Panc1 (cell line): ENCODE results near the gene HEXD. TPM values are rescaled to one million over a fixed set of nuclear protein-coding genes. Genes with fewer than 3 reads are reported as not detected.

Source experiments
- ATAC-seq: fragments of 200-7000 bp; cut with Tn5 transposase; 2 replicates; pipeline ENCODE4 v1.9.1; 2020; ENCODE audit warnings: mild to moderate bottlenecking, moderate library complexity
- BruUV-seq: library from RNA; stranded (reverse); fragments of 400-500 nt; replicated peaks from 2 replicates; lab custom pipeline; 2021; lab: Mats Ljungman, UMichigan
- CTCF ChIA-PET: fragments of 300-600 bp; sonication (Branson Sonifier 250); formaldehyde crosslinking; loops from one replicate; lab custom pipeline; 2022; ENCODE audit warnings: antibody characterized with exemption; lab: Charles Lee
- POLR2A ChIA-PET: fragments of 300-600 bp; sonication (Branson Sonifier 250); formaldehyde crosslinking; loops from one replicate; lab custom pipeline; 2022; ENCODE audit warnings: antibody characterized with exemption; lab: Charles Lee
- DNase-seq: peaks from one replicate; pipeline ENCODE4 v3.0.0-alpha.2; 2010; ENCODE audit warnings: low read depth, low spot score
- H3K27ac ChIP-seq: 2 replicates; pipeline ENCODE4 v1.5.1; 2011; ENCODE audit warnings: mild to moderate bottlenecking, low read length, inconsistent platforms
- H3K27me3 ChIP-seq: fragments of 200-500 bp; sonication (Bioruptor generic); 2 replicates; pipeline ENCODE4 v1.6.0; 2014; ENCODE audit warnings: low read length, inconsistent platforms; ENCODE audit not compliant: control insufficient read depth, insufficient read depth
- H3K36me3 ChIP-seq: fragments of 200-500 bp; sonication (Bioruptor generic); 2 replicates; pipeline ENCODE4 v1.5.1; 2014; ENCODE audit warnings: inconsistent platforms, mild to moderate bottlenecking, low read length, moderate library complexity; ENCODE audit not compliant: control insufficient read depth, insufficient read depth
- H3K4me1 ChIP-seq: 2 replicates; pipeline ENCODE4 v1.5.1; 2011; ENCODE audit warnings: inconsistent platforms, mild to moderate bottlenecking, low read length, moderate library complexity; ENCODE audit not compliant: control insufficient read depth, insufficient read depth
- H3K4me3 ChIP-seq, 2 experiments: 2 replicates each; pipeline ENCODE4 v1.5.1; 2011 to 2012; ENCODE audit warnings: low read depth in 2 of 2, low read length in 2 of 2, mild to moderate bottlenecking in 2 of 2, inconsistent platforms in 1 of 2, moderate library complexity in 1 of 2
- H3K9me3 ChIP-seq: fragments of 200-500 bp; sonication (Bioruptor generic); 2 replicates; pipeline ENCODE4 v1.5.1; 2014; ENCODE audit warnings: low read depth, mild to moderate bottlenecking, inconsistent platforms, low read length, moderate library complexity; ENCODE audit not compliant: control insufficient read depth, insufficient read depth
- POLR2AphosphoS5 ChIP-seq: IDR thresholded peaks from 2 replicates; pipeline ENCODE4 v1.6.1; 2012; ENCODE audit warnings: mild to moderate bottlenecking, low read depth, low read length, moderate library complexity
- SIN3A ChIP-seq: IDR thresholded peaks from 2 replicates; pipeline ENCODE4 v1.6.1; 2012; ENCODE audit warnings: low read depth, mild to moderate bottlenecking, low read length, moderate library complexity, borderline replicate concordance; ENCODE audit not compliant: insufficient read depth
- TCF7L2 ChIP-seq: IDR thresholded peaks from 2 replicates; pipeline ENCODE4 v1.6.1; 2011; ENCODE audit warnings: mild to moderate bottlenecking, low read depth, low read length, inconsistent platforms
- in situ Hi-C: cut with HindIII; loops from 2 replicates; pipeline ENCODE4 v1.10.0; 2016; ENCODE audit warnings: low sequenced_read_pairs, low pct_unique_long_range_greater_than_20kb
- intact Hi-C: fragments of 100-400 bp; cut with micrococcal nuclease; formaldehyde crosslinking; loops from one replicate; pipeline ENCODE4 v1.10.0; 2022; ENCODE audit not compliant: unreplicated experiment
- total RNA-seq: library from RNA; stranded (reverse); gene quantifications from one replicate; pipeline ENCODE4 v1.2.1, GENCODE V29; 2021; ENCODE audit not compliant: unreplicated experiment
- TF ChIP-seq, protein P1 (sequence below): fragments of 450-650 bp; IDR thresholded peaks from 2 replicates; pipeline ENCODE4 v1.5.1; 2017; ENCODE audit warnings: mild to moderate bottlenecking
- TF ChIP-seq, protein P2 (sequence below), 2 experiments: IDR thresholded peaks; 2 replicates each; pipeline ENCODE4 v1.6.1; 2011 to 2012; ENCODE audit warnings: low read depth in 2 of 2, control low read depth in 1 of 2, low read length in 1 of 2, mild to moderate bottlenecking in 1 of 2, moderate library complexity in 1 of 2; ENCODE audit not compliant: insufficient read depth in 1 of 2

Gene HEXD
- total RNA-seq, 1 experiment from 2014 or later: 25.6 TPM

DNA sequence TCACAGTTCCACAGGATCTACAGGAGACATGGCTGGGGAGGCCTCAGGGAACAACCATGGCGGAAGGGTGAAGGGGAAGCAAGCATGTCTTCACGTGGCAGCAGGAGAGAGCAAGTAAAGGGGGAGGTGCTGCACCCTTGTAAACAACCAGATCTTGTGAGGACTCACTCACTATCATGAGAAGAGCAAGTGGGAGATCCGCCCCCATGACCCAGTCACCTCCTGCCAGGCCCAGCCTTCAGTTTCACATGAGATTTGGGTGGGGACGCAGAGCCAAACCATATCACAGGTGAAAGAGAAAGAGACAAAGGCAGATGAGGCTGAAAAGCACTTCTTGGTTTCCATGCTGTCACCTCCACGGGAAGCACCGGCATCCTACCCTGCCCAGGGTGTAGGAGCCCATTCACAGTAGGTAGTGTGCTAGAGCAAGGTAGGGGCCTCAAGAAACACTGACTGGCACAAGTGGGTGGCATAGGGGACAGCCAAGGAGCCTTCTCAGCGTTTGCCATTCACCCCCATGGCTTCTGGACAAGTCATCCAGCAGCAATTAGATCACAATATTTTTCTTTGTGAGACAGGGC, 47.0 kb downstream of the HEXD start:
- no peak overlapping the region for H3K27ac ChIP-seq

DNA sequence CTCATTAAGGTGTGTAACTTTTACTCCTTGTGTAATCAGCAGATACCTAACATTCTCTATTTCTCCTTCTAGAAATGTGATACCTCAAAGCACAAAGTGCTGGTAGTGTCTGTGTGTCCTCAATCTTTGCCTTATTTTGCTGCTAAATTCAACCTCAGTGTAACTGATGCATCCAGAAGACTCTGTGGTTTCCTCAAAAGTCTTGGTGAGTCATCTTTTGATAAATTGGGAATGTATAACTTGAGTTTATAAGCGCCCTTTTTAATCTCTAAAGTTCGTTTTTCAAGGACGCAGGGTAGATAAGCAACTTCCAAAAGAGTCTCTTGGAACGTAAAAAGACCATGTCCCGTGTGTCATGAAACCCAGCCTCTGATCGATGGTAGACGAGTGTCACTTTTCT, 50.5 kb downstream of the HEXD start:
- intact Hi-C loops: no loop called here
- POLR2A ChIA-PET: no interaction called here
- TF ChIP-seq, protein P1, sequence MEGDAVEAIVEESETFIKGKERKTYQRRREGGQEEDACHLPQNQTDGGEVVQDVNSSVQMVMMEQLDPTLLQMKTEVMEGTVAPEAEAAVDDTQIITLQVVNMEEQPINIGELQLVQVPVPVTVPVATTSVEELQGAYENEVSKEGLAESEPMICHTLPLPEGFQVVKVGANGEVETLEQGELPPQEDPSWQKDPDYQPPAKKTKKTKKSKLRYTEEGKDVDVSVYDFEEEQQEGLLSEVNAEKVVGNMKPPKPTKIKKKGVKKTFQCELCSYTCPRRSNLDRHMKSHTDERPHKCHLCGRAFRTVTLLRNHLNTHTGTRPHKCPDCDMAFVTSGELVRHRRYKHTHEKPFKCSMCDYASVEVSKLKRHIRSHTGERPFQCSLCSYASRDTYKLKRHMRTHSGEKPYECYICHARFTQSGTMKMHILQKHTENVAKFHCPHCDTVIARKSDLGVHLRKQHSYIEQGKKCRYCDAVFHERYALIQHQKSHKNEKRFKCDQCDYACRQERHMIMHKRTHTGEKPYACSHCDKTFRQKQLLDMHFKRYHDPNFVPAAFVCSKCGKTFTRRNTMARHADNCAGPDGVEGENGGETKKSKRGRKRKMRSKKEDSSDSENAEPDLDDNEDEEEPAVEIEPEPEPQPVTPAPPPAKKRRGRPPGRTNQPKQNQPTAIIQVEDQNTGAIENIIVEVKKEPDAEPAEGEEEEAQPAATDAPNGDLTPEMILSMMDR: no peak
- no peak for TF ChIP-seq SIN3A
- no peak for TF ChIP-seq TCF7L2
- TF ChIP-seq POLR2AphosphoS5: no peak
- TF ChIP-seq, protein P2, sequence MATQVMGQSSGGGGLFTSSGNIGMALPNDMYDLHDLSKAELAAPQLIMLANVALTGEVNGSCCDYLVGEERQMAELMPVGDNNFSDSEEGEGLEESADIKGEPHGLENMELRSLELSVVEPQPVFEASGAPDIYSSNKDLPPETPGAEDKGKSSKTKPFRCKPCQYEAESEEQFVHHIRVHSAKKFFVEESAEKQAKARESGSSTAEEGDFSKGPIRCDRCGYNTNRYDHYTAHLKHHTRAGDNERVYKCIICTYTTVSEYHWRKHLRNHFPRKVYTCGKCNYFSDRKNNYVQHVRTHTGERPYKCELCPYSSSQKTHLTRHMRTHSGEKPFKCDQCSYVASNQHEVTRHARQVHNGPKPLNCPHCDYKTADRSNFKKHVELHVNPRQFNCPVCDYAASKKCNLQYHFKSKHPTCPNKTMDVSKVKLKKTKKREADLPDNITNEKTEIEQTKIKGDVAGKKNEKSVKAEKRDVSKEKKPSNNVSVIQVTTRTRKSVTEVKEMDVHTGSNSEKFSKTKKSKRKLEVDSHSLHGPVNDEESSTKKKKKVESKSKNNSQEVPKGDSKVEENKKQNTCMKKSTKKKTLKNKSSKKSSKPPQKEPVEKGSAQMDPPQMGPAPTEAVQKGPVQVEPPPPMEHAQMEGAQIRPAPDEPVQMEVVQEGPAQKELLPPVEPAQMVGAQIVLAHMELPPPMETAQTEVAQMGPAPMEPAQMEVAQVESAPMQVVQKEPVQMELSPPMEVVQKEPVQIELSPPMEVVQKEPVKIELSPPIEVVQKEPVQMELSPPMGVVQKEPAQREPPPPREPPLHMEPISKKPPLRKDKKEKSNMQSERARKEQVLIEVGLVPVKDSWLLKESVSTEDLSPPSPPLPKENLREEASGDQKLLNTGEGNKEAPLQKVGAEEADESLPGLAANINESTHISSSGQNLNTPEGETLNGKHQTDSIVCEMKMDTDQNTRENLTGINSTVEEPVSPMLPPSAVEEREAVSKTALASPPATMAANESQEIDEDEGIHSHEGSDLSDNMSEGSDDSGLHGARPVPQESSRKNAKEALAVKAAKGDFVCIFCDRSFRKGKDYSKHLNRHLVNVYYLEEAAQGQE (IDR thresholded peaks at IDR 0.05; ENCODE audit: insufficient read depth in 1 of 2, low read depth in 2 of 2, low read length in 1 of 2): no peak
- no peaks in the 10 kb centered on the region for H3K27me3 ChIP-seq
- CTCF ChIA-PET: no interaction called here
- TSS peak; percentile 16 for BruUV-seq
- H3K4me1 ChIP-seq: no peaks in the 10 kb centered on the region
- ATAC-seq: no peak
- in situ Hi-C loops: no loop called here
- no peak for DNase-seq
- no peaks in the 10 kb centered on the region for H3K9me3 ChIP-seq
- H3K4me3 ChIP-seq: no peak overlapping the region
- peaks cover 4% of the 10 kb centered on the region for H3K36me3 ChIP-seq
- no peak overlapping the region for H3K27ac ChIP-seq

More for the DNA sequence above, 47.0 kb downstream of the HEXD start:
- in situ Hi-C loops (no loop called here), intact Hi-C loops (no loop called here)
- ATAC-seq (peak; percentile 21; the same call in 1 of the 2 replicates), DNase-seq (no peak)
- Histone ChIP-seq H3K36me3 (peaks cover 6% of the 10 kb centered on the region), H3K27me3 (no peaks in the 10 kb centered on the region), H3K4me1 (no peaks in the 10 kb centered on the region), H3K9me3 (no peaks in the 10 kb centered on the region), H3K4me3 (no peak overlapping the region)
- BruUV-seq: no TSS peak
- POLR2A ChIA-PET: no interaction called here
- CTCF ChIA-PET: no interaction called here
- TF ChIP-seq, protein P1: no peak
- no peak for TF ChIP-seq TCF7L2
- TF ChIP-seq POLR2AphosphoS5: no peak
- TF ChIP-seq SIN3A: no peak
- TF ChIP-seq, protein P2 (IDR thresholded peaks at IDR 0.05; ENCODE audit: insufficient read depth in 1 of 2, low read depth in 2 of 2, low read length in 1 of 2): no peak
